ENCODE results near the gene KCNQ1.

Gene KCNQ1

DNA sequence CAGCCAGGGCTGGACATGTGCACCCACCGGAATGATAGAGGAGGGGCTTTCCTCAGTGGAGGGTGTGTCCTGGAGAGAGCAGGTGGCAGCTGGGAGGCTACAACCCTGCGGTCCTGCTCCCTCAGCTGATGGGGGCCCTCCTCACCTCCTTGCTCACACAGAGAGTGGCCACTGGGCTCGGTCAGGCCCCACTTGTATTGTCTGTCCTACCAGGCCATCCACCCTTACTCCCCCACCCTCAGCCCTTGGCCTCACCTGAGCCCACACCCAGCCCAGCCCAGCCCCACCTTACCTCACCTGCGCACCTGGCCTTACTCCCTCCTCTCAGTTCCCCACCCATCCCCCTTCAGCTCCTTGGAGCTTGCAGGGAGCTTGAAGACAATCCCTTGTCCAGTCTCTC, 3.6 kb upstream of the KCNQ1 start:
- no peak for DNase-seq (ENCODE audit: low read depth in 3 of 3)

DNA sequence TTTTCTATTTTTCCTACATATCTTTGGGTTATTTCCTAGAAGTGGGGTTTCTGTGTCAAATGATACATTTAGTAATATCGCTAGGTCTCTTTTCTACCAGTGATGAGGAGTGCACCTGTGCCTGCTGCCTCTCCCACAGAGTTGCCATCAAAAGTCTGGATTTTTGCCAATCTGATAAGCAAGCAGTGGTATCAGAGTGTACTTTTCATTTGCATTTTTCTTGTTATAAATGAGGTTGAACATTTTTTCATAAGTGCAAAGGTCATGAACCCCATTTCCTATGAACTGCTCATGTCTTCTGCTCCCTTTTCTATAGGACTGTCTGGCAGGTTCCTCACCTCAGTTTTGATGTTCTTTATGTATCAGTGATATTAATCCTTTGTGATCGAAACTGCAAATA, 2.2 kb upstream of the KCNQ1 start:
- no peak for DNase-seq (ENCODE audit: low read depth in 3 of 3)

DNA sequence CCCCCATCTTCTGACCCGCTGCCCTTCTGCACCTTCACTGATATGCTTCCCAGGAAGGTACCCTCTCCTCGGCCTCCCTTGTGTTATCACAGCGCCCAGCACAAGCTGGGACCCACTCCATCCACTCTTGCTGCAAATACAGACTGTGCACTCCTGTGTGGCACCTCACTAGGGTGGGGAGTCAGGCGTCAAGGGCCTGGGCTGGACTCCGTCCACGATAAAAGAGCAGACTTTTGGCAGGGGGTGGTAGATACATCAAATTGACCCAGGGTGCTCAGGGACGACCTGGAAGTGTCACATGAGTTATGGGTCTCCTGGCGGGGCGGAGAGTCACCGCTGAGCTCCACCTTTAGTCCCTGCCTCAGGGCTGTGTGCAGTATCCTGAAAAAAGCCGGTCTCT, 1.4 kb upstream of the KCNQ1 start:
- DNase-seq (ENCODE audit: low read depth in 3 of 3): no peak

DNA sequence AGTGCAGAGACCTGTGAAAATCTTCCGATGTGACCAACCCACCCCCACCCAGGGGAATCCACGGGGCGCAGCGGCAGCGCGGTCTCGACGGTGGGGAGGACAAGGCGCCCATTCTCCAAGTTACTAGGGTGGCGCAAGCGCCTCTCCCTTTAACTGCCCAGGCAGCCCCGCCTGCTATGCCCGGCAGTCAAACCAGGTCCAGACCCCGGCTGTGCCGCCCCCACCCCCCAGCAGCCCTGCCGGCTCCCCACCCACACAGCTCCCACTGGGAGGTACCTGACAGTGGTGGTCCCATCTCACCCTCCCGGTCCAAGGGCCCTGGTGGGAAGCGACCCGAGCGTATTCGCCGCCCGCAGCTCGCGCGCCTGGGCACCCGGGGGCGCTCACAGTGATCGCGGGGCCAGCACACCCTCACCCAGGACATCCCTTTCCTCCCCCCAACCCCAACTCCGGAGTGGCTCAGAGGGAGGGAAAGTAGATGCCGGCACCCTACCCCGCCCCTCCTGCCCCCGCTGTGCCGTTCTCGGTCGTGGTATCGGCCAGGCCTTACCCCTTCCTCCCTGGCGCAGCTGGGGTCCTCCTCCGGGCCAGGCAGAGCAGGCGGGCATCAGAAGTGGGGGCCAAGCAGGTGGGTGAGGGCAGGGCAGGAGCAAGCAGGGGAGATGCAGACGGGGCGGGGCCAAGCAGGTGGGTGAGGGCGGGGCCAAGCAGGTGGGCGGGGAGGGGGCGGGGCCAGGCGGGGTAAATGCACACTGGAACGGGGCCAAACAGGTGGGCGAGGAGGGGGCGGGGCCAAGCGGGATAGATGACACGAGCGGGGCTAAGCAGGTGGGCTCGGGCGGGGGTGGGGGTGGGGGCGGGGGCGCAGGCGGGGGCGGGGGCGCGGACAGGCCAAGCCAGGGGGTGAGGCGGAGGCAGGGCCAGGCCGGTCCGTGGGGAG, 657 bp upstream of the KCNQ1 start, which contains the start of gene TRPM5:
TSS of gene TRPM5 (minus strand) at position 634 of the 940 bp plus-strand sequence. CDS start 21,478 bp downstream, outside the sequence.
- peak; percentile 46 to 77 (median 54) for DNase-seq (ENCODE audit: low read depth in 3 of 3)

DNA sequence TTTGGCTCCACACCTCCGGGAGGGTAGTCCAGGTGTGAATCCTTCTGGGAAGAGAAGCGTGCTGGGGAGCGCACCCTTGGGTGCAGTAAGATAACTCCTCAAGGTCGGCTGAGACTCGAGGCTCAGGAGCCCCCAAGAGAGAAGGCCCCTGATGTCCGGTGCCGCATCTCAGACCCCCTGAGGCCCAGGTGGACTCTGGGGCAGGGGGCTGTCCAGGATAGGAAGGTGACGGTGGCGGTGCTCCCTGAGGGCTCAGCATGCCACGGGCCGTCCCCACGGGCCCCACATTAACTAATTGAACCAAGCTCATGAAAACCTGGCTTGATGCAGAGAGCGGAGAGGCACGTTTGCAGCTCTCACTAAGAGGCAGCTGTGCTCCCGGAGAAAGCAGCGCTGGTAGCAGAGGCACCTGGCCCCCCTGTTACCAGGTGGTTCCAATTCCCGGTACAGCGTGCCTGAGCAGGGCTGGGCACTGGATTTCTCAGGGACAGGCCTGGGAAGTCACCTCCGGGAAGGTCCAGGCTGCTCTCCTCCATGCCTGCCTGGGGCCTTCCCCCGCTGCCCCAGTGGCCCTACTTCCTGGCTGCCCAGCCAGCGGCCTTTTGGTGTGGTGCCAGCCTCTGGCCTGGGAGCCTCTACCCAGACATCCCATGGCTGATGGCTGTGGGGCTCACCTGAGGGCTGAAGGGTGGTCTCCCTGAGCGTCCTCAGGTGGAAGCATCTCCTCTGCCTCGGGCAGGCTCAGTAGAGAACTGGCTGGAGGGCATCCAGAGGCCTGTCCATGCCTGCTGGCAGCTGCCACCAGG, 1.1 kb downstream of the KCNQ1 start:
- DNase-seq (ENCODE audit: low read depth in 3 of 3): no peak

DNA sequence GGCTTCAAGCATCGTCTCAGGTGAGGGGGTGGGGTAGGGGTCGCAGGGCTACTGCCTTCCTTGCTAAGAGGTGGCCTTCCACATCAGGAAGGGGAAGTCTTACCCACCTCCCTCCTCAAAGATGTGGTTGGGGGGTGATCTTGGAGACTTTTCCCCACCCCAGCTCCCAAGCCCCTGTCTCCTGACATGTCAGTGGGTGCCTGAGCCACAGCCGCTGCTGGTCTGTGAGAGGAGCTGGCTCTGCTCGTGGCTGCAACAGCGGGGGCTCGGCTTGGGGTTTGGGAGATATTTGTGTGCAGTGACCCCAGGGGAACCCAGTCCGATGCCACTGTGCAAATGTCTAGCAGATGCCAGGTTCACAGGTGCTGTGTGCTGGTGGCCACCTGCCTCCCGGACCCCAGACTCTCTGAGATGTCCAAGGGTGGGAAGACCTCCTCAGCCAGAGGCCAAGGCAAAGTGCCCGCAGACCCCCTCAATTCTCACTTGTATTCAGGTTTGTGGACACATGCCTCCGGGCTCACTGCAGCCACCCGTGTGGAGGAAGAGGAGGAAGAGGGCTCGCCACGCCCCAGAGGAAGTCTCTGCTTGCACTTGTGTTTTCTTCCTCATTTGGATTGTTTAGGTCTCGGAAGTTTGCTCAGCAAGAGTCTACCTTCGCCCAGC, 1.9 kb downstream of the KCNQ1 start:
- no peak for DNase-seq (ENCODE audit: low read depth in 3 of 3)

DNA sequence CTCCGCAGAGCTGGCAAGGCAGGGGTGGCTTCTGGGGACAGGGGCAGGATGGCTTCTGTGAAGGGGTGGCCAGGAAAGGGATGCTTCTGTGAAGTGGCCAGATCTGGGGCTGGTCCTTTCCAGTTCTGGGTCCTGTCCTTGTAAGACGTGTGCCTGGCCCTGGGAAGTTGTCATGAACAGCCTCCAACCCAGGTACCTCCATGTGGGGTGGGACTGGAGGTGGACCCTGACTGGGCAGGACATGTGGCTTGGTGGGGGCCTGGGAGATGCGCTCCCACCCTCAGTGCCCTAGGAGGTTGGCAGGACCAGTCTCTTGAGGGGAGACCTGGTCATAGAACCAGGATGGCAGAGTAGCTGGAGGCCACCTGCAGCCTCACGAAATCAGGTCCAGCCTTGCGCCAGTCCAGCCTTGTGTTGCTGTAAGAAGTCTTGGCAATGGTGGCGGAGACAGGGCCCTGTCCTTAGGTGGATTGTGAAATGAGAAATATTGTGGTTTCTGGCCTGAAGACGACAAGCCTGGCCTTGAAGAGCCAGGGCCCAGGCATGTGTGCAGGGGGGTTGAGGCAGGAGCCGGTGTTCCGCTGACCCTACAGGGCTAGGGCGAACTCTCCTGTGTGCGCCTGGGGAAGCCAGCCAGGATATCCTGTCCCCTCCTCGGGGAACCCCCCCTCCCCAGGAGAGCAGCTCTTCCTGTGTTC, 2.6 kb downstream of the KCNQ1 start:
- no peak for DNase-seq (ENCODE audit: low read depth in 3 of 3)

DNA sequence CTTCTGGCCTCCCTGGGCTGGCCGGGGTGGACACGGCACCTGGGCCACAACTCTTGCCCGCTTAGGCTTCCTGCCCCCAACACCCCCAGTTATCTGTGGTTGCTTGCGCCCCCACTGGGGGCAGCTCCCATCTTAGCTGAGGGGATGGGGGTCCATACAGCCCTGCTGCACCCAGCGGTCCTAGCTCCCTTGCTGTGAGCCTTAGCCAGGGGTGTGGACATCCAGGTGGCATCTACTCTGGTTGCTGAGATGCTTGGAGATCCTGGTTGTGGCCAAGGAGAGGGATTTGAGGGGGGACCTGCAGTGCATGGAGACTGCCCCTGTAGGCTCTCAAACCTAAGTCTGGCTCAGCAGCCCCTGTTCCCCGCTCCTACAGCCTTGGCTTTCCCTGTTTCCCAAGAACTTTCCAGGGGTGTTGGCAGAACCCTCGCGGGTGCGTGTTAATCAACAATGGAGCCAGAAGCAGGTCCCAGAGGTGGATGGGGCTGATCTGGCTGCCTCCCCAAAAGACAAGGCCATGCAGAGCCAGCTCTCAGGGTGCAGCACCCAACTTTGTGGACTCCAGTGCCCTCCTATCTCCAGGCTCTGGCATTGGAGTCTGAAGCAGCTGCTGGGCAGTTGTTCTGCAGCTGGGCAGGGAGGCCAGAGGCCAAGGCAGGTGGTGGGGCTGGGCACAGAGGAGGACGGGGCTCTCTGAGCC, 3.3 kb downstream of the KCNQ1 start:
- DNase-seq (ENCODE audit: low read depth in 3 of 3): no peak

DNA sequence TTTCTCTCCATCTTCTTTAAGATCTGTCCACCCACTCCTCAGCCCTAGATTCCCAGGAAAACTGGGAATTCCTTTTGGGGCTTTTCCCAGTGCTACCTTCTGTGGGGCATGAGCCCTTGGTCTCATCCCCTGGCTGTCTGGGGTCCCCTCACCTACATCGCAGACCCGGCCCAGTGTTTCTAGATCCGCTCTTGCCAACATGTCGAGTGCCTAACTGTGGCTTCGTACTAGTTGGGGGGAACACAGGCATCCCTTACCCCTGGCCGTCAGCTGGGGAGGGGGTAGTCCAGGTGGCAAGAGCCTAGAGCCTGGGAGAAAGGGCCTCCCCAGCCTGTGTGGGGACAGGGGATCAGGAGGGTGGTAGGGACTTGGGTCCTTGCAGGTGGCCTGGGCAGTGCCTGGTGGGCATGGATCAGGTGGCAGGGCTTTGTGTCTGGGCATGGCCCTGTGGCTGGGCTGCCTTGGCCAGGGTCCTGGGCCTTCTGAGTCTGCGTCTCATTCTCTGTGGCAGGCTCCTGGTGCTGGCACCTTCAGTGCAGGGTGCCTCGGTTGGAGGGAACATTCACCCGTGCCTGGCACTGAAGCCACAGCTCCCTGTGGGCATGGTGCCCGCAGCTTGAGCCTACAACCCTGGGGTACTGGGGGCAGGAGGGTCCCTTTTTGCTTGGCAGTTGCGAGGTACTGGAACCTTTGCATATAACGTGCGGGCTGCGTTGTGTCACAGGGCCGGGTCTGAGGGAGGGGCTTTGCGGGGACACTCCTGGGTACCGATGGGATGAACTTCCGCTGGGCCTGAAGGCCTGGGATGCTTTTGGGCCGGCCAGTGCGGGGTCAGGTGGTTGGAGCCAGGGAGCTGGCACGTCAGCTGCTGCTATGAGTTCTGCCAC, 4.1 kb downstream of the KCNQ1 start:
- no peak for DNase-seq (ENCODE audit: low read depth in 3 of 3)

DNA sequence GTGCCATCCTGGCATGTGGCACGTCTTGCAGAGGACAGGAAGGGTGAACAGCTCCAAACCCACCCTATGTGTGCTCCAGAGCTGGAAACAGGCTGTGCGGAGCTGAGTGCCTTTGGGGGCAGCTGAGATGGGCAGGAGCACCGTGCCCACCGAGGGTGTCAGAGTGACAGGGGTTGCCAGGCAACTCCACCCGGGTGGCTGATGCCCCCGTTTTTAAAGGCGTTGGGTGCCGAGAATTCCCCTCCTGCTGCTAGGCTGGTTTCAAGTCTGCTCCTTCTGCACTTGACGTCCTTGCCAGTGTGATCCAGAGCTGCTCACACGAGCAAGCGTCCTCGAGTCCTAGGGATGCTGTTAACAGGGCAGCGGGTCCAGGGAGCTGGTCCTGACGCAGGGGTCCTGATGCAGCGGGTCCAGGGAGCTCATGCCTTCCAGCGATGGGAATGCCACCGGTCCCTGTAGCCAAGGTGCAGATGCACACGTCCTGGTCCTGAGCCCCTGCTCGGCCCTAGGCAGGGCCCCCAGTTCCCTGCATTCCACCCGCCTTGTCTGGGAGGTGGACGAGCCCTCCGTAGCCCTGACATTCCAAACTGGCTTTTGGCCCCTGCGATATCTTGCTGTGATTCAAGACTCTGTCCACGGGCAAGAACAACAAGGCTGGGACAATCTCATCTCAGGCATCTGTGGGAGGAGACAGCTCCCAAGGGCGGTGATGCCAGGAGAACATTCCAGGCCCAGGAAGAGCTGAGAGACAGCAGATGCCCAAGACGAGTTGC, 4.9 kb downstream of the KCNQ1 start:
- DNase-seq (ENCODE audit: low read depth in 3 of 3): no peak

DNA sequence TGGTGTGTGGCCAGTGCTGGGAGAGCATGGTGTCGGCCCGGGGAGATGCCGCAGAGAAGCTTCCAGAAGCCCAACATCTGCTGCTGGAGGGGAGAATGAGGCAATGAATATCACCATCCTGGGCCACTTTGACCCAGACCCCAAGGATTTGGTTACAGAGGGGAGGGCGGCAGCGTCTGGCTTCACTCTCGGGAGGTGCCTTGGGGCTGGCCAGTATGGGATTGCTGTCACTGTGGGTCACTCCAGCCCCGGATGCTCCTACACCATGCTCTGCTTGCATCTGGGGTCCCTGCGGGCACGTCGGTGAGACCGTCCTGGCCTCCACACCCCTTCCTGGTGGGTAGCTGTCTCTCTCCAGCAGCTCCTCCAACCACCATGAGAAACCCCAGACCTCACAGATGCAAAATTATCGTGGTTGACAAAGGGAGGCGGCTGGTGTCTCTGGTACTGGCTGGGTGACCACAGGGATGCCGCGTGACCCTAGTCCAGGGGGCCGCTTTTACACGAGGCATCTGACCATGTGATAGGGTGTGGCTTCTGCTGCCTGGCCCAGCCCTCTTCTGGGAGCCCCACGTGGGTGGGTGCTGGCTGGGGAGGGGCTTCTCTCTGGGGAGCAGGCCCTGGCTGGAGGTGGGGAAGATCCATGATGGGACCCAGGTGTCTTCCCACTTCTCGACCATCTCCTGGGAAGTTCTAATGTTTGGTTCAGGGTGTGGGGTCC, 5.7 kb downstream of the KCNQ1 start:
- no peak for DNase-seq (ENCODE audit: low read depth in 3 of 3)

DNA sequence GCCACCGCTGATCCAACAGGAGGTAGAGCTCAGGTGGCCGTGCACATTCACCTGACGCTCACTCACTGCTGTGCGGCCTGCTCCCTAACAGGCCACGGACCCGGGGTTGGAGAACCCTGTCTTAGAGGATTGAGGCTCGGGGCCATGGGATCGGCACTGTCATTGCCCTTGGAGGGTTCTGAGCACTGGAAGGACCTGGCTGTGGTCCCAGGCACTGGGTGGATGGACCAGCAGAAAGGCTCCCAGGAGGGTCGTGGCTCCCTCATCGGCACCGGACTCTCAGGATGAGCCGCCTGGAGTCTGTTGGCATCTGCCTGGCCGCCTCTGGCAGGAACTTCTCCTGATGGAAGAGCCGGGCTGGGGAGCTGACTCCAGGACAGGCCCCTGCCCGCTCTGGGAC, 6.5 kb downstream of the KCNQ1 start:
- DNase-seq (ENCODE audit: low read depth in 3 of 3): no peak

DNA sequence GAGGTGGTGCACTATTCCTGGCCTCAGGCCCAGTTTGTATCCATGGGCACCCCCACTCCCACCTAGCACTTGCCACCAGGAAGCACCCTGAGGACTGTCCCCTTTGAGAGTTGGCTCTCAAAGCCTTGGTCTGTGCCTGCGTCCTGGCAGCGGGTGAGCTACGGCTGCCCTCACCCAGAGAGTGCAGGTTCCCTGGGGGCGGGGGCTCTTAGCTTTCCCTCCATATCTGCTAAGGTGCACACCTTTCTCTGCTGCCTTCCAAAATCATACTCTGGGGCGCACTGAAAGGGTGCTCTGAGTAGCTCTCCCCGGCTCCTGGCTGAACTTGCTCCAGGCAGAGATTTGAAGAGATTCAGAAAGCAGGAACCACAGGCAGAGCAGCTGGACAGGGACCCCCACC, 7.1 kb downstream of the KCNQ1 start:
- DNase-seq (ENCODE audit: low read depth in 3 of 3): no peak

DNA sequence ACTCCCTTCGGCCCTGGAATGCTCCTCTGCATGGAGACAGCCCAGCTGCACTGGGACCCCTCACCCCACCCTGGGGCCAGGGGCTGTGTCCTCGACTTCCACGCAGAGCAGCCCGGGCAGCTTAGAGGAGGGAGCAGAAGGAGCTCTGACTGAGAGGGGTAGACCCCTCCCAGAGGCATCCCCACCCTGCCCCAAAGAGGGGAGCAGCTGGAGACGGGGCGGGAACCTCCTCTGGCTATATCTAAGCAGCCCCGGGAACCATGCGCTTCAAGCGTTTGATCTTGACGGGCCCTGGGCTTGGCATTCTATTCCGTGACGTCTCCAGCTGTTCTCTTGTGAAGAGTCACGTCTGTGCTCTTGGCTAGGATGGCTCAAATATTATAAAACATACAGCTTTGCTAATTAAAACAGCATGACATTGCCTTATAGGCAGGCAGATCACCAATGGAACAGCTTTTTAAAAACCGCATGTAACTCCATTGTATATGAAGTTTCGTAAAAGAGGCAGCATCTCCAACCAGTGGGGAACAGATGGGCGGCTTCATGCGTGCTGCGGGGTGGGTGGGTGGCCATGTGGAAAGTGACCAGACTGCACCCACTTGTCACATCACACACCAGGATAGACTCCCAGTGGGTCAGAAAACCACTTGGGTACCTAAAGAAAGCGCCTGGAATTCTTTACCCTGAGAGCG, 7.7 kb downstream of the KCNQ1 start:
- no peak for DNase-seq (ENCODE audit: low read depth in 3 of 3)

DNA sequence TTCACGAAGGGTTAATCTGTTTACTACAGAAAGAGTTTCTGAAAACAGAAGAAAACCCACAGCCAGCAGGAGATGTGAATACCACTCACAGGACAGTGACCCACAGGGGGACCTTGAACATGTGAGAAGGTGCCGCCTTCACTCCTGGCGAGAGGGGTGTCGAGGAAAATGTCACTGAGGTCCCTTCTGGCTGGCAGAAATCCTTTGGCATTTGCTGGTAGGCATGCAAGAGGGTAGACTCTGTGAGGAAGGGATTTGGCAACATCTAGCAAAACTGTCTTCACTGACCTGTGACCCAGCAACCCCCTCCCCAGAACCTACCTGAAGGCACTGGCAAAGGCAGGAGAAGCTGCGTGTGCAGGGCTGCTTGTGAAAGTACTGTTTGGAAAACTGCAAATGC, 8.6 kb downstream of the KCNQ1 start:
- DNase-seq (ENCODE audit: low read depth in 3 of 3): no peak

DNA sequence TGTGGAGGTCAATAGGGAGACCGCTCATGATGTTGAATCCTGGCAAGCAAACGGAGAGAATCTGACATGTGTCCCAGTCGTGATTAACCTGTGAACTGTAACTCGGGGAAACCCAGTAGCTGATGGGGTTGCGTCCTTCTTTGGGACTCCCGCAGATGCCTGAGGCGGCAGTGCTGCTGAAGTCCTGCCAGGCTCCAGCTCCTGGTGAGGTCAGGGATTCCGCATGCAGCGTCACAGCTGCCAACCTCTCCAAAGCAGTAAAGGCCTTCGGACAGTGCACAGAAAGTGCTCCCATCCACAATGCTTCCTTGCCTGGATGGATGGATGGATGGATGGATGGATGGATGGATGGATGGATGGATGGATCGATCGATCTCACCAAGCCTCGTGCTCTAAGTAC, 13.5 kb downstream of the KCNQ1 start:
- no peak for DNase-seq (ENCODE audit: low read depth in 3 of 3)

DNA sequence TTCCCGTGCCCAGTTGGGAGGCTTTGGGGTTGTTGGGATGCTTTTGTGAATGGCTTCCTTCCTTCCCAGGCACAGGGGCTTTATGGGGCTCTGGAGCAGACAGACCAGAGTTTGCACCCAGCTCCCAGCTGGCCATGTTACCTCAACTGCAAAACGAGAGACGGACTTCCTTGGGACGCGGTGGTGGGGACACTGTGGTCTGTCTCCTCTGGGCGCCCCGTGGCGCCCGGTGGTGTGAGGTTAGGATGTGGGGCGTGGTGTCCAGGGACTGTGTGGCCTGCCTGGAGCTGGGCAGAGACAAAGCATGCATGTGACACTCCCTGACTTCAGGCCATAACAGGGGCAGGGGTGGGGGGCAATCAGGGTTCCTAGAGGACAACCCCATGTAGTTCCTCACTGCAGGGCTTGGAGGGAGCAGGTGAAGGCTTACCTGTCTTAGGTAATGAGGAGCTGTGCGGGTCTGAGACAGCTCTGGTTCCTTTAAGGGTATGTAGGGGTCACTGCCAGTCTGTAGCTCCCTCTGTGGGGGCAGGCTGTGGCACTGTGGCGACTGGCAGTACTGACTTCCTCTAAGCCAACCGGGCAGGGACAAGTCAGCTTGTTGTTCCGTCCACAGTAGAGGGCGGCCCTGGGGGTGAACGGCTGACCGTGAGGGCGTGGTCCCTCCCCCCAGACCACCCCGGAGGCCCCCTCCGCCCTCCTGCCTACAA, 14.4 kb downstream of the KCNQ1 start:
- DNase-seq (ENCODE audit: low read depth in 3 of 3): no peak
